ENCODE data around the gene RIOK1. TPM values are rescaled to one million over a fixed set of nuclear protein-coding genes. Genes with fewer than 3 reads are reported as not detected.

The RIOK1 gene
- total RNA-seq, 4 donors from 2014 or later, result 11.1 to 21.0 (median 13.5) TPM

GRCh38 chr6:7438011-7438410 is 48.4 kb downstream of the RIOK1 start:
- 100% methylated on average over 3 of the region's 3 CpGs; no CpG with 5 or more reads in 1 of the 2 donors for WGBS, 2 donors (ENCODE audit: low coverage in 1 of 2)
- no peak for ATAC-seq
- Histone ChIP-seq H3K4me1 (no peaks in the 10 kb centered on the region), H3K9me3 (peaks cover 0 to 19% (median 0%) of the 10 kb centered on the region in 3 donors), H3K27me3 (peaks cover 22% of the 10 kb centered on the region), H3K27ac (no peak overlapping the region), H3K36me3 (no peaks in the 10 kb centered on the region), H3K4me3 (no peak overlapping the region)
- TF ChIP-seq CTCF (IDR thresholded peaks at IDR 0.05) (no peak), EP300 (IDR thresholded peaks at IDR 0.05) (no peak), POLR2AphosphoS5 (IDR thresholded peaks at IDR 0.05) (no peak), POLR2A (IDR thresholded peaks at IDR 0.05) (no peak)

GRCh38 chr6:7439228-7439627 is 49.6 kb downstream of the RIOK1 start:
- ATAC-seq, result no peak
- Histone ChIP-seq H3K9me3 (peaks cover 0 to 19% (median 0%) of the 10 kb centered on the region in 3 donors), H3K27ac (no peak overlapping the region), H3K4me3 (no peak overlapping the region), H3K36me3 (no peaks in the 10 kb centered on the region), H3K27me3 (peaks cover 22% of the 10 kb centered on the region), H3K4me1 (no peaks in the 10 kb centered on the region)
- TF ChIP-seq POLR2A (IDR thresholded peaks at IDR 0.05) (no peak), POLR2AphosphoS5 (IDR thresholded peaks at IDR 0.05) (no peak), CTCF (IDR thresholded peaks at IDR 0.05) (no peak), EP300 (IDR thresholded peaks at IDR 0.05) (no peak)
- WGBS, 2 donors (ENCODE audit: low coverage in 1 of 2), result 71 to 80% methylated on average over 1 to 3 of the region's 3 CpGs

GRCh38 chr6:7440476-7440875 is 50.9 kb downstream of the RIOK1 start:
- no peak for ATAC-seq
- Histone ChIP-seq H3K9me3 (peaks cover 0 to 15% (median 0%) of the 10 kb centered on the region in 3 donors), H3K36me3 (no peaks in the 10 kb centered on the region), H3K4me1 (no peaks in the 10 kb centered on the region), H3K27me3 (peaks cover 23% of the 10 kb centered on the region), H3K27ac (no peak overlapping the region), H3K4me3 (no peak overlapping the region)
- TF ChIP-seq POLR2A (IDR thresholded peaks at IDR 0.05) (no peak), EP300 (IDR thresholded peaks at IDR 0.05) (no peak), CTCF (IDR thresholded peaks at IDR 0.05) (no peak), POLR2AphosphoS5 (IDR thresholded peaks at IDR 0.05) (no peak)
- WGBS, 2 donors (ENCODE audit: low coverage in 1 of 2), result 53 to 70% methylated on average over 2 to 6 of the region's 6 CpGs

DNA sequence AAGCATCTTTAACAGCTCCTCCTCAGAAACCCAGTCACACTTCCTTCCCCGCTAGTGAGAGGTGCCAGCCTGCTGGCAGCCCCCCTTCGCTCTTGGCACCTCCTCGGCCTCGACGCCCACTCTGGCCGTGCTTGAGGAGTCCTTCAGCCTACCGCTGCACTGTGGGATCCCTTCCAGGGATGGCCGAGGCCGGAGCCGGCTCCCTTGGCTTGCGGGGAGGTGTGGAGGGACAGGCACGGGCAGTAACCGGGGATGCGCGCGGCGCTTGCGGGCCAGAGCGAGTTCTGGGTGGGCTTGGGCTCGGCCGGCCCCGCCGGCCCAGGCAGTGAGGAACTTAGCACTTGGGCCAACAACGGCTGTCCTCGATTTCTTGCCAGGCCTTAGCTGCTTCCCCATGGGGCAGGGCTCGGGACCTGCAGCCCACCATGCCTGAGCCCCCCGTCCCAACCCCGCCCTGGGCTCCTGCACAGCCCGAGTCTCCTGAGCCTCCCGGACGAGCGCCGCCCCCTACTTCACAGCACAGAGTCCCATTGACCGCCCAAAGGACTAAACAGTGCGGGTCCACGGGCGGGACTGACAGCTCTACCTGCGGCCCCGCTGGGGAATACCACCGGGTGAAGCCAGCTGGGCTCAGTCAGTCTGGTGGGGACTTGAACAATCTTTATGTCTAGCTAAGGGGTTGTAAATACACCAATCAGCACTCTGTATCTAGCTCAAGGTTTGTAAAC is 51.6 kb downstream of the RIOK1 start:
- H3K27ac ChIP-seq, result no peak overlapping the region
- H3K27me3 ChIP-seq, result peaks cover 30% of the 10 kb centered on the region
- peaks cover 0 to 8% (median 0%) of the 10 kb centered on the region in 3 donors for H3K9me3 ChIP-seq
- H3K4me3 ChIP-seq, result no peak overlapping the region
- H3K36me3 ChIP-seq, result no peaks in the 10 kb centered on the region
- no peak for TF ChIP-seq POLR2AphosphoS5 (IDR thresholded peaks at IDR 0.05)
- no peak for TF ChIP-seq CTCF (IDR thresholded peaks at IDR 0.05)
- no peak for TF ChIP-seq EP300 (IDR thresholded peaks at IDR 0.05)
- no peak for TF ChIP-seq POLR2A (IDR thresholded peaks at IDR 0.05)
- H3K4me1 ChIP-seq, result no peaks in the 10 kb centered on the region
- WGBS, 2 donors (ENCODE audit: low coverage in 1 of 2), result 80 to 100% methylated on average over 1 of the region's 40 CpGs
- no peak for ATAC-seq

GRCh38 chr6:7442467-7442866 is 52.9 kb downstream of the RIOK1 start:
- H3K9me3 ChIP-seq, result no peaks in the 10 kb centered on the region
- H3K4me3 ChIP-seq, result no peak overlapping the region
- TF ChIP-seq POLR2A (IDR thresholded peaks at IDR 0.05) (no peak), POLR2AphosphoS5 (IDR thresholded peaks at IDR 0.05) (no peak), CTCF (IDR thresholded peaks at IDR 0.05) (no peak), EP300 (IDR thresholded peaks at IDR 0.05) (no peak)
- H3K27me3 ChIP-seq, result peaks cover 33% of the 10 kb centered on the region
- WGBS, 2 donors (ENCODE audit: low coverage in 1 of 2), result 86 to 95% methylated on average over 8 to 10 of the region's 11 CpGs
- ATAC-seq, result no peak
- no peaks in the 10 kb centered on the region for H3K4me1 ChIP-seq
- no peaks in the 10 kb centered on the region for H3K36me3 ChIP-seq
- no peak overlapping the region for H3K27ac ChIP-seq
